ENCODE results near the gene SHC2.

DNA sequence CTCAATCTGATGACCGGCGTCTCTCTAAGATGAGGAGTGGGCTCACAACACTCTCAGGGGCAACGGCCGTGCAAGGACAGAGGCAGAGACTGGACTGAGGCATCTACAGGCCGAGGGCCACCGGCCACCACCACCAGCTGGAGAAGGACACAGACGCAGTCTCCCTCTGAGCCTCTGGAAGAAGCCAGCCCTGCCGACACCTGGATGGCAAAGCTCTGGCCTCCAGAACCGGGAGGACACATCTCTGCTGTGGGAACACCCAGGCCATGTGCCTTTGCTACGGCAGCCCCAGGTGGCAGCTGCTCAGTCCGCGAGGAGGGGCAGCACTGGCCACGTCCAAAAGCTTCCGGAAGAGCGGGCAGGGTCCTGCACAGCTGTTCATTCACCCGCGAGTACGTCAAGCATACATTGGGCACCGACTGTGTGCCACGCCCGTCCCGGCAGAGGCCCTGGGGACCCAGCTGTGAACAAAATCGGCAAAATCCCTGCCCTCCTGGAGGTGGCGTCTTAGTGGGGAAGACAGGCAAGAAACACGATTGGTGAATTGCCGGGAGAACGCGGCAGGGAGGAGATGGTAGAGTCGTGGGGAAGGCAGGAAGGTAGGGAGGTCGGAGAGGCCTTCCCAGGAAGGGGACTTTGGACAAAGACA is 69.0 kb downstream of the SHC2 start:
- TF ChIP-seq POLR2A (IDR thresholded peaks at IDR 0.05; ENCODE audit: low read length) (no peak), GATA1 (IDR thresholded peaks at IDR 0.05; ENCODE audit: low read depth, low read length) (no peak)
